ENCODE results near the gene ARHGAP26.

GRCh38 chr5:143236682-143237081 lies 466.5 kb downstream of the ARHGAP26 start:
- no peak for TF ChIP-seq CTCF (conservative IDR thresholded peaks at IDR 0.05; ENCODE audit: low read depth in 2 of 2)
- no peak for TF ChIP-seq ZNF331 (CRISPR knock-in tag; IDR thresholded peaks at IDR 0.05; ENCODE audit: low read depth)
- TF ChIP-seq EZH2 (IDR thresholded peaks at IDR 0.05; ENCODE audit: low read depth, unreplicated experiment), result no peak
- no peak for TF ChIP-seq EZH2phosphoT487 (IDR thresholded peaks at IDR 0.05; ENCODE audit: unreplicated experiment)
- TF ChIP-seq REST (IDR thresholded peaks at IDR 0.05; ENCODE audit: unreplicated experiment), result no peak
- no peak for TF ChIP-seq NANOG (IDR thresholded peaks at IDR 0.05; ENCODE audit: borderline replicate concordance)
- TF ChIP-seq POLR2AphosphoS5 (IDR thresholded peaks at IDR 0.05; ENCODE audit: low read depth), result no peak
- TF ChIP-seq STAT1 (IDR thresholded peaks at IDR 0.05; ENCODE audit: unreplicated experiment), result no peak
- no peak for TF ChIP-seq CREB1 (CRISPR knock-in tag; IDR thresholded peaks at IDR 0.05; ENCODE audit: low read depth)

All from GM23338 (cell line).